GM21723 (cell line): ENCODE results near the gene GYS1.

Experiments
- ATAC-seq: cut with Tn5 transposase; IDR thresholded peaks from one replicate; pipeline ENCODE4 v1.9.1; 2021; ENCODE audit warnings: mild to moderate bottlenecking, moderate library complexity; ENCODE audit not compliant: unreplicated experiment

GYS1 gene

DNA sequence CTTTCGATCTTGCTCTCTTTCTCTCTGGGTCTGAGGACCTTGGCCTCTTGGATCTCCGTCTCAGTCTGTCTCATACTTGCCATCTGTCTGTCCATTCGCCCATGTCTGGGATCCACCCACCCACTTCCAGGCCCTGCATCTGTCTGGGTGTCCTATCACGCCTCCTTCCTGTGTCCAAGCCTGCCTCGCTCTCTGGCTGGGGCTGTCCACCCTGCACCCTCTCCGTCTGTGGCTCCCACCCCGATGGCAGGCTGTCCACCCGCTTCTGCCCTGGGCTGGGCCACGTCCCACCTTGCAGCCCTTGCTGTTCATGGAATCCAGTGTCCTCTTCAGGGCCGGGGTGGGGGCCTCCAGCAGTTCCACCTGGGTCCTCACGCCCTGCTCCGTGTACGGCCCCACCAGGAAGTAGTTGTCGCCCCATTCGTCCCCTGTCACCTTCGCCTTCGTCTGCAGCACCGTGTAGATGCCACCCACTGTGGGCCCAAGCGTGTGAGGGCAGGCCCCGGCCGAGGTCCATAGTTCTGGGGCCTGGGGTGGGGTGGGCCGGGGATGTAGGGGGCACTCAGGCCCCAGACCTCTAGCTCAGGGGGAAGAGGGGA lies 2.0 kb downstream of the GYS1 start:
- ATAC-seq, result no peak

DNA sequence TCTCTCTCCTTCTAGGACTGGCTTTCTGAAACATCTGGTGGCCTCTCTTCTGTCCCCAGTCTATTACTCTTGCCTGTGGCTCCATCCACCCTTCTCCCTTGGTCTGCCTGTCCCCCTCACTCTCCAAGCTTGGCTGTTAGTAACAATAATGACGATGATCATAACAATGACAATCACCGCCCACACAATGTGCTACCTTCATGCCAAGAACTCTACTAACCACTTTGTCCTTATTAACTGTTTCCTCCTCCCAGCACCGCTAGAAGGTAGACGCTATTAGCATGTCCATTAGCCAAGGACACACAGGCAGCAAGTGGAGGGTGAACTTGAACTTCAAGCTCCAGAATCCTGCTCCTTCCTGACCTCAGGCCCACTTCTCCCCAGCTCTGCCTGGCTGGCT lies 2.7 kb downstream of the GYS1 start:
- ATAC-seq, result no peak

DNA sequence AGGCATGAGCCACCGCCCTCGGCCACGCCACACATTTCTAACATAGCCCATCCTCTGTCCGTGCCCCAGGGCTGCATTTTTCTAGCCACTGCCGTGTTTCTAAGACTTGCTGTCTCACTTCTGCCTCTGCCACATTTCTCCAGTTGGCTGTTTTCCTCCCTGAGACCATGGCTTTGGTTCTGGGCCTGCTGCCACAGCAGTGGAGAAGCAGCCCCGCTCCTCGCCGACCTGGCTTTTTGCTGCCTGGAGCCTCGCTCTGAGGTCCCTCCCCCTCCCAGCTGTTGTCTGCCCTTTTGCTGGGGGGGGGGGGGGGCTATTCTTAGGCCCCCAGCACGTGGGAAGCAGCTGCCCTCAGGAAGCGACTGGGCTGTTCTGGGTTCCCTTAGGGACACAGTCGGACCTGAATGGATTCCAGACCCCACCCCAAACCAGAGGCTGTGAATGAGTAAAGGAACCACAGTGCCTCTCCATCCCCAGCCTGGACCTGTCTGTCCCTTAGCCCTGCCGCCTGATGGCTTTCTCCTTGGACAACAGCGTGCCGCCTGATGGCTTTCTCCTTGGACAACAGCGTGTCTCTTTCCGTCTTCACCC lies 3.3 kb downstream of the GYS1 start:
- no peak for ATAC-seq

DNA sequence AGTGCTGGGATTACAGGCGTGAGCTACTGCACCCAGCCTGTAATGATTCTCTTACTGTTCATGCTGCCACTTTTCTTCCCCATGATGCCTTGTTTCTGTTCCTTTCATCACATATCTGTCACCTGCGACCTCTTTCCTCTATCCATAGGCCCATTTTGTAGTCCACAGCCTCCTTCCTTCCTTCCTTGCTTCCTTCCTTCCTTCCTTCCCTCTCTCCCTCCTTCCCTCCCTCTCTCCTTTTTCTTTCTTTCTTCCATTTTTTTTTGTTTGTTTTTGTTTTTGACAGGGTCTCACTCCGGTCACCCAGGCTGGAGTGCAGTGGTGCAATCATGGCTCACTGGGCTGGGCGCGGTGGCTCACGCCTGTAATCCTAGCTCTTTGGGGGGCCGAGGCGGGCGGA lies 4.2 kb downstream of the GYS1 start:
- ATAC-seq, result no peak

DNA sequence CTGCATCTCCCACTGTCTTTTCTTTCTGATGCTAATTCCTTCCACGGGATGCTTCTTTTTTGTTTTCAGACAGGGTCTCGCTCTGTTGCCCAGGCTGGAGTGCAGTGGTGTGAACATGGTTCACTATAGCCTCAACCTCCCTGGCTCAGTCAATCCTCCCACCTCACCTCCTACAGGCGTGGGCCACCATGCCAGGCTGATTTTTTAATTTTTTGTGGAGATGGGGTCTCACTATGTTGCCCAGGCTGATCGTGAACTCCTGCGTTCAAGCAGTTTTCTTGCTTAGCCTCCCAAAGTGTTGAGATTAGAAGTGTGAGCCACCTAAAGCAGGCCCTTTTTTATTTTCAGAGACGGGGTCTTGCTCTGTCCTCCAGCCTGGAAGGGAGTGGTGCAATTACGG lies 4.8 kb downstream of the GYS1 start:
- ATAC-seq, result no peak

DNA sequence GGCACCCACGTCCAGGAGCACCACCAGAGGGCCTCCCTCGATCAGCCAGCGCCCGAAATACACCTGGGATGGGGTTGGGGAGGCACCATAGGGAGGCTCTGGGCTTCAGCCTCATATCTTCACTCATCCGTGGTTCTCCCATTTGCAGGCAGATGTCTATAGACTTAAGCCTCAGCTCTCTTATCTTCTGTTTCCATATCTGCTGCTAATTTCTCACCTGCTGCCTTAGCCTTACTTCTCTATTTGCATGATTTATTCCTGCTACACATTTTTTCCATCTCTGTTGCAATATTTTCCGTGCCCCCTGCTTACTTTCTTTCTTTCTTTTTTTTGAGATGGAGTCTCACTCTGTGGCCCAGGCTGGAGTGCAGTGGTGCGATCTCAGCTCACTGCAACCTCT lies 5.8 kb downstream of the GYS1 start:
- no peak for ATAC-seq

DNA sequence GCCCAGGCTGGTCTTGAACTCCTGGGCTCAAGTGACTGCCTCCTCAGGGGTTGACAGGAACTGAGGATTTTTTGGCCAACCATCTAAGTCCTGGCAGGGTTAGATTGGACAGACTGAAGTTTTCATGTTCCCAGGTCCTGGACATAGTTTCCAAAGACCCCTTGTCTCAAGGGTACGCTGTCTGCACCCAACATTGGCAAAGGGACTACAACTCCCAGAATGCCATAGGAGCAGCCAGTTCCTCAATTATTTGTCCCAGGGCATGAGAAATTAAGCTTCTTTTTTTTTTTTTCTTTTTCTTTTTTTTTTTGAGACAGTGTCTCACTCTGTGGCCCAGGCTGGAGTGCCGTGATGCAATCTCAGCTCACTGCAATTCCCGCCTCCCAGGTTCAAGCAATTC lies 6.9 kb downstream of the GYS1 start:
- ATAC-seq, result no peak

DNA sequence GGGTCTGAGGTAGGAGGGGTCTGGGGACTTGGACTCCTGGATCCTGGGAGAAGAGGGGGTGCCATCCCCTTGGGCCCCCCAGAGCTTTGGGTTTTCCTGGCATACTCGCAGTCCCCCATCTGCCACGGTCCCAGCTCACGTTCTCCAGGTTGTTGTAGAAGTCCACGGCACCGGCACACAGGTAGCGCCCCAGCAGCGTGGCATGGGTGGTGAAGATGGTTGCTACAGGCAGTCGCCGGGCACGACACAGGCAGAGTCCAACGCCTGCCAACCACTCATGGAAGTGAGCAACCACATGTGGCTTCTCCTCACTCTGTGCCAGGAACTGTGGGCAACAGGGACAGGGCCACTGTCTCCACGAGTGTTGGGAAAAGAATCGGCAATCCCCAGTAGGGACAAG lies 7.4 kb downstream of the GYS1 start:
- ATAC-seq, result no peak

DNA sequence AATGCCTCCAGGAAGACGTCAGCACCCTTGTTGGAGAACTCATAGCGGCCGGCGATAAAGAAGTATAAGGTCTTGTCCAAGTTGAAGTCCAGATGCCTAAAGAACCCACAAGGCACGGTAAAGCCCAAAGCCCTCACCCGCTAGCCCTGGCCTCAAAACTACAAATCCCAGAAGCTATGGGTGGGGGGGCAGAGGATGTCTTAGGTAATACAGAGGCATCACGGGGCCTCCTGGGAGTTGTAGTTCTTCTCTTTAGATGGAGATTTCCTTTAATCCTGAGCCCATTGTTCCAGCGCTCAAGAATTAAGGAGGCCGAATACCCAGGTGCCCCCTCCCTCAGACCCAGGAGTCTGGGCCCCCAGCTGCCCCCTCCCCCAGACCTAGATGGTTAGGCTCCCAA lies 10.8 kb downstream of the GYS1 start:
- ATAC-seq, result no peak

DNA sequence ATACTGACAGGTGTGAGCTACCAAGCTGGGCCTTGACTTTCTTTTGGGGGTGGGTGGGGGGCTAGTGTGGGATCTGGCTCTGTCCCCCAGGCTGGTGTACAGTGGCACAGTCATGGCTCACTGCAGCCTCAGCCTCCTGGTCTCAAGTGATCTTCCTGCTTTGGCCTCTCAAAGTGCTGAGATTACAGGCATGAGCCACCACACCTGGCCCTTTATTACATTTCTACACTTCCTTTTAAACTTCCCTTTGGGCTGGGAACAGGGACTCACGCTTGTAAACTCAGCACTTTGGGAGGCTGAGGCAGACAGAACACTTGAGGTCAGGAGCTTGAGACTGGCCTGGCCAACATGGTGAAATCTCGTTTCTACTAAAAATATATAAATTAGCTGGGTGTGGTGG lies 16.0 kb downstream of the GYS1 start:
- ATAC-seq, result no peak

DNA sequence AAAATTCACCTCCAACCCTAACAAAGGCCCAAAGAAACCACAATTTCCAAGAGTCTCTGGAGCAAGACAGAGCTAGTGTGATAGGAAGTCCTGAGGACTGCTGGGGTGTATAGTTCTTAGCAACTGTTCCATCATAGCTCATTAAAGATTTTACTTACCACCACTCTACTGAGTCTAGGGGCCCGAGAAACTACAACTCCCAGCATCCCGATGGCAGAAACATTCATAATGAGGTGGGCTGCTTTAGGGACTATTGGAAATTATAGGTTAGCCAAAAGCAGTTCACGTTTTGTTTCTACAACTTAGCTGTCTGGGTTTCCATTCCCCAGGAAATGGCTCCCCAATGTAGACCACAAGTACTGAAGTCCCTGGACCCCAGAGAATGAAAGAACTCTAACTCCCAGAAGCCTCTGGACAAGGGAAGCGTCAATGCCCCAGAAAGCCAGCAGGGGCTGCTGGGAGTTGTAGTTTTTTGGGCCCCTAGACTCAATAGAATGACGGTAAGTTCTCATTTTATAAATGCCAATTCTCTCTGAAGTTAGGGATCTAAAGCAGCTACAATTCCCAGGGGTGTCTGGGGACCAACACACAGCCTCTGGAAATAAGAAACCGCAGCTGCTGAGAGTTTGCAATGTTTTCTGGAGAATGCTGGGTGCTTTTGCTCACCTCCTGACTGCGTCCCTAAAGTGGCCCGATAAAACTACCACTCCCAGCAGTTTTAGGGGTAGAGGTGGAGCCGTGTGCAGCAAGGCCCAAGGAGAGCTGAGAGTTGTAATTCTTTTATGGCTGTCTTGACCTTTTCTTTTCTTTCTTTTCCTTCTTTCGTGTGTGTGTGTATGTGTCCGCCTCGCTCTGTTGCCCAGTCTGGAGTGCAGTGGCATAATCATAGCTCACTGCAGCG lies 16.9 kb downstream of the GYS1 start:
- ATAC-seq, result no peak

DNA sequence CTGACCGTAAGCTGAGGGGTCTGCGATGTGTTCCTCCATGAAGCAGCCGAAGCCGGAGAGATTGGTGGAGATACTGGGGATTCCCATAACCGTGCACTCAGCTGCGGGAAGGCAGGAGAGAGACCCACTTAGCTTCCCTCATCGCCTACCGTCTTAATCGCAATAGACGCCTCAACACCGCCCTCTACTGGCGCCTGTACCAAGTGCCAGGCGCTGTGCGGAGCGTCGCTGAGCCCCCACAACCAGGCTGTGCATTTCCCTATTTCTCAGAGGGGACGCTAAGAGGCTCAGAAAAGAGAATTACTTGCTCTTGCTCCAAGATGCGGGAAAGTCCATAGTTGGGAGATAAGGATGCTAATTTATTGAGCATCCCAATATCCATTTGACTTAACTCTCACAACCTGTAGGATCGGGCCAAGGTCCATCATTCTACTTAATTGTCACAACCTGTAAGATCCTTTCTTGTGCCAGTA lies 22.1 kb downstream of the GYS1 start:
- no peak for ATAC-seq

DNA sequence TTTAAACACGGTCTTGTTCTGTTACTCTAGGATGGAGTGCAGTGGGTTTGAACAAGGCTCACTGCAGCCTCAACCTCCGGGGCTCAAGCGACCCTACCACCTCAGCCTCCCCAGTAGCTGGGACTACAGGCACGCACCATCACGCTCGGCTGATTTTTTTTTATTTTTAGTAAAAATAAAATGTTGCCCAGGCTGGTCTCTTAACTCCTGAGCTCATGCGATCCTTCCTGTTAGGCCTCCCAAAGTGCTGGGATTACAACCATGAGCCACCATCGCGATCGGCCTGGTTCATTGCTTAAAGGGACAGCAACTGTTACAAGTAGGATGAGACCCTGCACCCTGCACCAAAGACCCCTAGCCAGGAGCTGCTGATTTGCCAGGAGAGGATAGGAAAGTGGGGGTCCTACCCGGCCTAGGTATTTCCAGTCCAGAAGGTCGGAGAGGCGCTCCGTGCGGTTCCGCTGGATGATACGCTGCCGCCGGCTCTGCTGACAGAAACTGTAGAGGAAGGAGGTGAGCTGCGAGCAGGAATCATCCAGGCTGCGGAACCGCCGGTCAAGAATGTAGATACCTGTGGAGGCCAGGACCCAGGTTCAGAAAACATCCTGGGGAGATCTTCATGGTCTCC lies 22.9 kb downstream of the GYS1 start:
- ATAC-seq, result no peak

DNA sequence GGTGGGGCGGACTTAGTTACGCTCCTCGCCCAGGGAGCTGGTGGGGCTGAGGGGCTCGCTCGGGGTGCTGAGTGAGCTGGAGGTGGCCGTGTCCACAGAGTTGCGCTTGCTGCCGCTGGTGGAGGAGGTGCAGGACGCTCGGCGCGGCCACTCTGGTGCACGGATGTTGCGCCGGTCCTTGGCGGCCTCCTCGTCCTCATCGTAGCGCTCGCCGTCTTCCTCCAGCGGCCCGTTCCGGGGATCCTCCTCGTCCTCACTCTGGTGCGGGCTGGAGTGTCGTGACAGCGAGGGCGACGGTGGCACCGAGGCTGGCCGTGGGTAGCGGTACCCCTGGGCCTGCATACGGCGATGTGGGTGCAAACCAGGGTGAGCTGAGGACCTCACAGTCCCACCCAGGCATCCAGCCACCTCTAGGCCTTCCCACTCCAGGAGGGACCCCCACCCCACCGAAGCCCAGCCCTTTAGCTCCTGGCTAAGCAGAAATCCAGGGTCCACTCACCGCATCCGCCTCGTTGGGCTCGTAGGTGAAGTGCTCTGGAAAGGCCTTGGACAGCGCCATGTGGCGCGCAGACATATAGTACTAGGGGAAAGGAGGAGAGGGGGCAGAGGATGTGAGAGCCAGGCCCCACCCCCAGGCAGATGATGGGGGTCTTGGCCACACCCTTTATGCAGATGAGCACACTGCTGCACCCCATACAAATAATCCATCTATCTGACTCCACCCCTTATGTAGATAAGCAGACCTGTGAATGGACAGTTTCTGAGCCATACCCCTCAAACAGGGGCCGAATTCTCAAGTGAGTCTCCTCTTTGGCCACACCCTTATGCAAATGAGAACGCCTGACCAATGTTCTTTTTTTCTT lies 23.6 kb downstream of the GYS1 start:
- ATAC-seq, result no peak

DNA sequence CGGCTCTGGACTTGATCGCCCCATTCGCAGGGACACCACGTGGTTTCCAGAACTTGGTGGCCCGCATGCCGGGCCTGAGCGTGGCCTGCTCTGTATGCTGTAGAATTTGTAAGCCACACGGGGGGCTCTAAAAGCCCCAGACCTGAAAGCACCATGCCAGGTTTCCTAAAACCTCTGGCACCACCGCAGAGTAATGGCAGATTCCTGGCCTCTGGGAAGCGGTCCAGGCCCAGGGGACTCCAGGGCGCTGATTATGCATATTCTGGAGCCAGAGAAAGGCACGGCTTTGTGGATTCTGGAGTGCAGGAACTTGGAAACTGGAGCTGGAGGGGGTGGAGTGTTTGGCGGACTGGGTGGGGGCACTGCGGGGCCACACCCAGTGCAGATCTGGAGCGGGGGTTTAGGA lies 24.3 kb downstream of the GYS1 start:
- no peak for ATAC-seq

DNA sequence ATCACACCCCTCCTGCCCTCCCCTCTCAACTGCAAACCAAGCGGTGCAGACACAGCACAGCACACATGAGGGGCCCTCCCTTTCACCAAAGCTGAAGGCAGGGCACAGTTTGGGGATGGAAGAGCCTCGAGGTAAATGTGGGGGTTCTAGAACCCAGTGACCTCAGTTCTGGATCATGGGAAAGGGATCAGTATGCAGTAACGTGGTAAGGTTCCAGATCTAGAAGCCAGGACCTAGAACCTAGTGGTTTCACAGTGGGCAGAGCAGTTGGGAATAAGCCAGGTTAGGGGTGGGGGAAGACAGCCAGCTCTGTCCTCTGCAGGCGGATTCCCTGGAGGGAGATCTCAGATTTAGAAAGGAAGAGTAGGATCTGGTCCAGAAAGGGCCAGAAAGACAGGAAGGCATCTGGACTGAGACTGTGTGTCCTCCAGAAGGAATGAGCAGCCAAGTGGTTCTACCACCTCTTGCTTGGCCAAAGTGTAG lies 24.9 kb downstream of the GYS1 start:
- no peak for ATAC-seq

DNA sequence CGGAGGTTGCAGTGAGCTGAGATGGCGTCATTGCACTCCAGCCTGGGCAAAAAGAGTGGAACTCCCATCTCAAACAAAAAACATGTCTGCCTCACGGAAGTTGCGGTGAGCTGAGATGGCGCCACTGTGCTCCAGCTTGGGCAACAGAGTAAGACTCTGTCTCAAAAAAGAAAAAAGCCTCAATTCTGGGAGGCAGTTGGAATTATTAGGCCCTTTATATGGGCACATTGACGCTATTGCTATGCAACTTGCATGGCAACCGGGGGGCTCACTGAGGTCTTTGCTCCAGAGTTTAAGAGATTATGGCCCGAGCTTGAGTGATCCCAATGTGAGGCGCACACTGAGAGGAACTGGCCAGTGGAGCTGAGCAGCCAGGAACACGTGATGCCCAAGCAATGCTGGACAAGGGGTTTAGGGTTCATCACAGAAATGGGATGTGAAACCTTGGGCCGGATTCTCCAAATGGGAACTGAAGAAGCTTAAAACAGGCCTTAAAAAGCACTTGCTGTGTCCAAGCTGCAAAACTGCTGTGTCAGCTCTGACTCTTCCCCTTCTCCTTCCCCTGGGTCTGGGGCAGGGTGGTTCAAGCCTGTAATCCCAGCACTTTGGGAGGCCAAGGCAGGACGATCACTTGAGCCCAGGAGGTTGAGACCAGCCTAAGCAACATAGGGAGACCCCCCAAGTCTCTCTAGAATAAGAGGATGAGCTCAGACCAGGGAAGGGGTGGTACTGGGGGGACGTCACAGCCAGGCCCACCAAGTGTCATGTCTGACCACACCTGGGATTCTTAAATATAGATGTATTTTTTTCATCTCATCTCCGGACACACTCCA lies 25.5 kb downstream of the GYS1 start:
- ATAC-seq, result no peak

DNA sequence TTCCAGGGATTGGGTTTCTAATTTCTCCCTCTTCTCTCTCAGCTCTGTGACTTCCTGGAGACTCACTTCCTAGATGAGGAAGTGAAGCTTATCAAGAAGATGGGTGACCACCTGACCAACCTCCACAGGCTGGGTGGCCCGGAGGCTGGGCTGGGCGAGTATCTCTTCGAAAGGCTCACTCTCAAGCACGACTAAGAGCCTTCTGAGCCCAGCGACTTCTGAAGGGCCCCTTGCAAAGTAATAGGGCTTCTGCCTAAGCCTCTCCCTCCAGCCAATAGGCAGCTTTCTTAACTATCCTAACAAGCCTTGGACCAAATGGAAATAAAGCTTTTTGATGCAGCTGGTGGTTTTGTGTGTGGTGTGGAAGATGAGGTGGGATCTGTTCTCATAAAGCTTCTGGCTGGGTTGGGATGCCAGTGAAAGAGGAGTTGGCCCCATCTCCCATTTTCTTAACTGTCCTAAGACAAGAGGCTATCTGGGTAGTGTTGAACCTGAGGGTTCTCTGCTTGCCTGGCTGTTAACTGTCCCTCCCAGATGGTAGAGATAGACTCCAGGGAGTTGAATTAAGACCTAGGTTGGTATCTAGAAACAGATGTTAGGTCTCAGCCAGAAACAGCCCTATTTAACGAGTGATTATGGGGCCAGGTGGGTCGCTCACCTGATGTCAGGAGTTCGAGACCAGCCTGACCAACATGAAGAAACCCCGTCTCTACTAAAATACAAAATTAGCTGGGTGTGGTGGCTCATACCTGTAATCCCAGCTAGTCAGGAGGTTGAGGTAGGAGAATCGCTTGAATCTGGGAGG lies 26.4 kb downstream of the GYS1 start:
- no peak for ATAC-seq
